T1000 (cell line): ENCODE results near the gene OR4Q2.
"Not testable (repeated sequence)": the region's sequence is repeated elsewhere in the genome, so short reads cannot be mapped to it uniquely, and the experiment has no call there.

ENCODE experiments used
- DNase-seq: peaks from one replicate; lab custom pipeline; 2025; ENCODE audit warnings: mixed read lengths; lab: John Stamatoyannopoulos, UW

The OR4Q2 gene

DNA sequence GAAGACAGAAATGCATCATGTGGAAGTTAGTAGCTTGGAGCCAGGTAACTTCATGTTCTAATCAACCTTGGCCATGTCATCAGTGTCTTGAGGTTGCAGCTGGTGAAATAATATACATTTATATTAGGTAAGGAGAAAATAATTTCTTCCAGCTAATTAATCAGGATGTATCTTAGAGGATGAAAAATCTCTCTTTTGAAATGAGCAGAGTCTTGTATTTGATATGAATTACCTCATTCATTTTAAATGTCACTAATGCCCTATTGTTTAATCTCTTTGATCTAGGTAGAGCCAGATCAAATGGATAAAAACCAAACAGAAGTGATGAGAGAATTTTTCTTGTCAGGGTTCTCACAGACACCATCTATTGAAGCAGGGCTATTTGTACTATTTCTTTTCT lies at the start of gene OR4Q2:
Gene OR4Q2 (plus strand): TSS at position 301 of the 400 bp plus-strand sequence.
- DNase-seq, result no peak

DNA sequence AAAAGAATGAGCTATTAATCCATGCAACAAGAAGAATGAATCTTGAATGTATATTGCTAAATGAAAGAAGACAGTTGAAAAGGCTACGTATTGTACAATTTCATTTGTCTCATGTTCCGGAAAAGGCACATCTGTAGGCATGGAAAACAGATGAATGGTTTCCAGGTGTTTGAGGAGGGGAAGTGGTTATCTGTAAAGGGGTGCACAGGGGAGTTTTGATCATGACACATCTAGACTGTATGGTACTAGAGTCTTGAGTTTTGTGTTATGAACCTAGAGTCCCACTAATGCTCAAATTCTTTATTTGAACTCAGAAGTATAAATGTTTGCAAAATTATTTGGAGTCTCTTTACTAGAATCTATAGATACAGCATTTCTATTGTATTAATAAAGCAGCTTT lies 32.2 kb upstream of the OR4Q2 start:
- DNase-seq, result not testable (repeated sequence)

DNA sequence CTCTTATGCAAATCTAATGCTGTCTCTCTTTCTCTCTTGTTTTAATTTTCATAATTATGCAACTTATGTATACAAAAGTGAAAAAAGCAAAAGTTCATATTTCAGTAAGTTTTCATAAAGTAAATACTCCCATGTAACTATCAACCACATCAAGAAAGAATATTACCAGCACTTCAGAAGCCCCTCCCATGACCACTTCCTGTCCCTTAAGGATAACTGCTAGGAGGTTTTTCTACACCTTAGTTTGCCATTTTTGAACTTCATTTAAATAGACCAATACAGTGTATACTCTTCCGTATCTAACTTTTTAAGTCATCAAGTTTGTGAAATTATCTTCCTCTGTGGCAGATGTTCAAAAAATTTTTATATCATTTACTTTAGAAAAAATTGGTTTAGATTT lies 27.1 kb upstream of the OR4Q2 start:
- no peak for DNase-seq

DNA sequence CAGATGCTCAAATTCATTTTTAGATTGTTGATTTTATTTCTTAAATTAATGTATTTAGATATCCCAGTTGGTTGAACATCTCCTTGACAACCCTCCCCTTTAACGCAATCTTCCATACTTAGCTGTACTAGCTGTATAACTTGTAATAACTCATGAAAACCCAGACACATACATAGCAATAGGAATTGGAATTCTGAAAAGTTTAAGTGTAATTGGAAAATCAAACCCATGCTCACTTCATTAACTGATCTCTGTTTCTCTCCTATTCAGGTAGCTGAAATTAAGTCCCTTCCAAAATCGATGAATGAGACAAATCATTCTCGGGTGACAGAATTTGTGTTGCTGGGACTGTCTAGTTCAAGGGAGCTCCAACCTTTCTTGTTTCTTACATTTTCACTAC lies 26.7 kb upstream of the OR4Q2 start, which contains the start of gene OR4K15:
Gene OR4K15 (plus strand): TSS at position 301 of the 400 bp plus-strand sequence. CDS start 0 bp downstream, at position 301.
- no peak for DNase-seq

DNA sequence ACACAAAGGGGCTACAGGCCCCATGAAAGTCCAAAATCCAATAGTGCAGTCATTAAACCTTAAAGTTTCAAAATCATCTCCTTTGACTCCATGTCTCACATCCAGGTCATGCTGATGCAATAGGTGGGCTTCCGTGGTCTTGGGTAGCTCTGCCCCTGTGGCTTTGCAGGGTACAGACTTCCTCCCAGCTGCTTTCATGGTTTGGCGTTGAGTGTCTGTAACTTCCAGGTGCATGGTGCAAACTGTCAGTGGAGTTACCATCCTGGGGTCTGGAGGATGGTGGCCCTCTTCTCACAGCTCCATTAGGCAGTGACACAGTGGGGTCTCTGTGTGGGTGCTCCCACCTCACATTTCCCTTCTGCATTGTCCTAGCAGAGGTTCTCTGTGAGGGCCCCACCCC lies 8.5 kb upstream of the OR4Q2 start:
- DNase-seq, result no peak

DNA sequence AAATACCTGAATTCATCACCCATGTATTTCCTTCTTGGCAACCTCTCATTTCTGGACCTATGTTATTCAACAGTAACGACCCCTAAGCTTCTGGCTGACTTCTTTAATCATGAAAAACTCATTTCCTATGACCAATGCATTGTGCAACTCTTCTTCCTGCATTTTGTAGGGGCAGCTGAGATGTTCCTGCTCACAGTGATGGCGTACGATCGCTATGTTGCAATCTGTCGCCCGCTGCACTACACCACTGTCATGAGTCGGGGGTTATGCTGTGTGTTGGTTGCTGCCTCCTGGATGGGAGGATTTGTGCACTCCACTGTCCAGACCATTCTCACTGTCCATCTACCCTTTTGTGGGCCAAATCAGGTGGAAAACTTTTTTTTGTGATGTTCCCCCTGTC lies 356 bp downstream of the OR4Q2 start:
- no peak for DNase-seq

DNA sequence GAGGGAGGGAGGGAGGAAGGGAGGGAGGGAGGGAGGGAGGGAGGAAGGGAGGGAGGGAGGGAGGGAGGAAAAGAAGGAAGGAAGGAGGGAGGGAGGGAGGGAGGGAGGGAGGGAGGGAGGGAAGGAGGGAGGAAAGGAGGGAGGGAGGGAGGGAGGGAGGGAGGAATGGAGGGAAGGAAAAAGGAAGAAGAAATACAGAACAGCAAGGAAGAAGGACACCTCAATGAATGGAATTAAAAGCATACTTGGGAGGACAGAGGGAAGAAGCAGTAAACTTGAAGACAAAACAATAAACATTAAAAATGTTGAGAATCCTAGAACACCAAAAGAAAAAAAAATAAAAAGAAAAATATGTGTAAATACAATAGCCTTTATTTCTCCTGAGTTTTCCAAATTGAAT lies 6.2 kb downstream of the OR4Q2 start:
- DNase-seq, result no peak

DNA sequence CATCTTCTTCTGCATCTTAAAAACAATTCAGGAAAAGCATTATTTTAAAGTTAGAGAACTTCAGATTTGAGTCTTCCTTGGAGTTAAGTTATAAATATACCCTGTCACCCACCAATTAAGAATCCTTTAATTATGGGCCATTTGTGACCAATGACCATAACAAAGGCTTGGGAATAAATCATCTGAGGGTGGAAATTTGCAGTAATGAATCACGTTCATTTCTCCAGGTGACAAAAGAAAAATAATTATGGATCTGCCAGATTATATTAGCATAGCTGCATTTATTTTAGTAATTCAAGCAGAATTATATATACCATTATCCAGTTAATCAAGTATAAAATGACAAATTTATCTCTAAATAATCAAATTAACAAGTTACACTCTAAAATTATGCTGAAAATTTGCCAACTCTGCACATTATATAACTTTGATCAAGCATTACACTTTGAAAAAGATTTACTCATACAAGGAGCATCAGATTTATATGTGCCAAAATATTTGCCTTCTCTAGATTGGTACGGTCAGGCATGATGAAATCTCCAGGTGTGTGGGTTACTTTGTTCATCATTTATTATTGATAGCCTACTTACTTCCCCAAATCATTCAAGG lies 17.4 kb downstream of the OR4Q2 start, which contains the start of gene OR4K14:
Gene OR4K14 (minus strand): TSS at position 51 of the 609 bp plus-strand sequence. CDS start 4,114 bp downstream, outside the sequence.
- DNase-seq, result no peak

DNA sequence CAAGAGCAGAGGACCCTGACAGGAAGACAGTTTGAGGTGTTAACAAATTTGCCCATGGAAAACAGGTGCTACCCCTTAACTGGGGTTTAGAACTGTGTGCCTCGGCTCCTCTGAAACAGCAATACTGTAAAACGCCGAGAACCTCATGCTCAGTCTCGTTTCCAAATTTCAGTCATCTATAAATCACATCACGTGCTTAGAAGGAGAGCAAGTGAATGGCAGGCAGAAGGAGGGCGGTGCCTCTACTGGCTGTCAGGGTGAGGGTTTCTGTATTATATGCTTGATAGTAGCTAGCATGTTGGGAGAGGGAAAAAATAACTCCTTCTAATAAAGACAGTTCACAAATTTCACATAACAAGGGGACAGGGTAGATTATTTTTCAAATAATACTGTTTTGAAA lies 29.1 kb downstream of the OR4Q2 start:
- DNase-seq, result no peak

DNA sequence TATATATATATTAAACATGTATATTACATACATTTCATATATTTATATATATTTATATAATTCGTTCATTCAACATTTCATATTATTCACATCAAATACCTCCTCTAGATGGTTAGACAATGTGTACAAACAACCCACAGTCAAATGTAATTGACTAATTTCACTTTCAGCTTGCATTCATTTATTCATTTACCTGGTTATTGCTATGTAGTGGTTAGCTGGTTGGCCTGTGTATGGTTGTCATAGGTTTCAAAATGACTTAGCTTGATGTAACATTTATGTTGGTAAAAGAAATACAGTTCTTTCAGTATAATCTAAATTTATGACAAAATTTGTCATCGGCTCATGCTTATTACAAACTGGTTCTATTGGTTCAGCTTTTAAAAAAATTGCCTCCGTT lies 33.5 kb downstream of the OR4Q2 start:
- no peak for DNase-seq

DNA sequence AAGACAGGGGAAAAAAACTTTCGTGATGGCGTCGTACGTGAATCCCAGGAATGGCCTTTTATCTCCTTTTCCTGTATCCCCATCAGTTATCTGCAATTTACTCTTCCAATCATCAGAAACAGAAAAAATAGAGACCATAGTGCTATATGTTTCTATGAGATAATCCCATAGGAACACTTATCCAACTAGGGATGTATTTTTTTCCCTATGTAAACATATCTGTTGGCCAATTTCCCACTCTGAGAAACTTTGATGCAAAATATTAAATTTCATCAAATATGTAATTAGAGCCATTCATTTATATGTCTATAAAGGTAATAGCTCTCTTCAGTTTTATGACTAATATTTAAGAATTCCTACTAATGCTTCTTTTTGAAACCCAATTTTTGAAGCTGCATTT lies 34.0 kb downstream of the OR4Q2 start, which contains the start of gene OR4K13:
Gene OR4K13 (minus strand): TSS at position 101 of the 400 bp plus-strand sequence. CDS start 1,280 bp downstream, outside the sequence.
- no peak for DNase-seq

DNA sequence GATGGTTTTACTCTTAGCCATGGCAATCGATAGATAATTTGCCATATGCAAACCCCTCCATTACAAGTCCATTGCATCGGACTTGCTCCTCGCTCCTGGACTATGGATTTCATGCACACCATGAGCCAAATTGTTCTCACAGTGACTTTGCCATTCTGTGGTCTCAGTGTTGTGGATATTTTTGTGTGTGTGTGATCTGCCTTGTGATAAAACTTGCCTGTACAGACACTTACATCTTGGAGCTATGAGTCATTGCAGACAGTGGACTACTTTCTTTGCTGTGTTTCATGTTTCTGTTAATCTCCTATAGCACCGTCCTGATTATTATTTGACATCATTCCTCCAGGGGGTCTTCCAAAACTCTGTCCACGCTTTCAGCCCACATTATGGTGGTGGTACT lies 42.3 kb downstream of the OR4Q2 start:
- DNase-seq, result no peak

DNA sequence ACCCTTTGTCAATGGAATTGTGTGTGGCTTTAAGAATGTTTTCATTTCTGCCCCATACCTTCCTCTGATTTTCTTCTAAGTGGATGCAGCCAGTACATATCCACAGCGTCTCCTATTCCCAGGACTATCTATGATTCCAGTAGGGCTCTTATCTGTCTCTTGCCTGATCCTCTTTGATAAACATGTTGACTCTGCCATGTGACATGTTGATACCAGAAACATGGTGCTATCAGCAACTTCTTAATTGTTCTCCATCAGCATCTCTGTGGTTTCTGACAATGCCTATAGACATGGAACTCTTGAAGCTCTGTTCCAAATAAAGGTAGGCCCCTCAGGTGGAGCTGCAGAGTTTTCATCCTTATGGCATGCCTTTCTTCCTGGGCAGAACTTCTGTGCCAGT lies 46.2 kb downstream of the OR4Q2 start:
- no peak for DNase-seq
